GM19238 (cell line): ENCODE data around the gene LINC00237.

Source experiments
- DNase-seq: peaks from one replicate; pipeline ENCODE4 v3.0.0; 2011; ENCODE audit warnings: low spot score; ENCODE audit not compliant: insufficient read length

The LINC00237 gene

DNA sequence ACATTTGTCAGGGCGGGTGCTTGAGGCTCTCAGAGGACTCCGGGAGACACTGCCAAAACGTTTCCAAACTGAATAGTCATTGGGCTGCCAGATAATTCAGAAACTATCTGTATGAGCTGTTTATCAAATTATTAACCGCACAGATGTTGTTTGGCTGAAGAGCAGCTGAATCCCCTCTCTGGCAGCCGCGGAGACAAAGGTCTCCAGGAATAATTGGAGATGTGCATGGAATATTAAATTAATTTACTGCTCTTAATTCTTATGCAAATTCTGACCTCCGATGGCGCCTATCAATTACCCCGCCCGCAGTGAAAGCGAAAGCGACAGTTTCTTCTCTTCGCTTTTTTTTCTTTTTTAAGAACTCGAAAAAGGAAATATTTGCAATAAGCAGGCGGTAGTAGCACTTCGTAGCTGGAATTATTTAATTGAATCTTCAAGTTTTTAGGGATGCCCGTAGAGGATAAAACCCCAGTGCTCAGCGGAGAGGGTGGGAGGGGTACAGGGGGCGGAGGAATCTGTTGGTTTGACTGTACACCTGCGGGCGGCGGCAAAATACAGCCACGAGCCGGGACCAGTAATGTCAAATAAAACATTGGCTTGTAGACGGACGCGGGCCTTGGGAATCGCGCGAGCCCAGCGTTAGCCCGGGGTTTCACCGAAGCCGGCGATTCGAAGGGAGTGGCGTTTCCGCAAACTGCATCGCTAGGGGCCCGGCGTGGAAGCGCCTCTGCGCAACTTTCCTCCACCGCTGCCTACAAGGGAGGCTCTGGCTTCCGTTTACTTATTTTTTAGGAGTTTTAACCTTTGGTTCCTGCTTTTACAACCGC lies 6.2 kb downstream of the LINC00237 start:
- no peak for DNase-seq

DNA sequence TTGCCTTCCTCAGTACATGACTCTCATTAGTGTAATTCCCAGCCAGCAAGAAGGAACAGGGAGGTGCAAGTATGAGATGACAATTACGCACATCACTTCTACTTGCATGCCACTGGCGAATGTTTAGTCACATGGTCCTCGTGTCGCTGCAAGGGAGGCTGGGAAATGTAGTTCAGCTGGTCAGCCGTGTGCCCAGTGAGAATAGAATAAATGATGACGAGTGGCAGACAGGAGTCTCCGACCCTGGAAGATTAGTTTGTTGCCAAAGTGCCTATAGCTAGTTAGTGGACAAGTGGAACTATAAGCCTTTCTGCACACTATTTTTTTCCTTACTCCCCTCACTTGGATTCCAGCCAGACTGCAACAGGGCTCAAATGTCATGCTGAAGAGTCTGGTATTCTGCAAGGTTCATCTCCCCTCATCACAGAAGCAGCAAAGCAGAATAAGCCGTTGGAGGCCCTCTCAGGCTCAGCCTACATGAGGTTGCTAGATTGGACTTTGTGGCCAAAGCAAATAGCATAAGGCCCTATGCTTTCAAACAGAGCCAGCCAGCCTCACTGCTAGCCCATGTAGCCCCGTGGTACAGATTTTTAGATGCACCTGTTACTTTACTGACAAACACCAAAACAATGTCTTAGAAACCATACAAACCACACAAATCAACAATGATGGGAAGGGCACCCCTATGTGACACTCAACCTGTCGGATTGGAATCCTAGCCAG lies 9.7 kb downstream of the LINC00237 start:
- no peak for DNase-seq

DNA sequence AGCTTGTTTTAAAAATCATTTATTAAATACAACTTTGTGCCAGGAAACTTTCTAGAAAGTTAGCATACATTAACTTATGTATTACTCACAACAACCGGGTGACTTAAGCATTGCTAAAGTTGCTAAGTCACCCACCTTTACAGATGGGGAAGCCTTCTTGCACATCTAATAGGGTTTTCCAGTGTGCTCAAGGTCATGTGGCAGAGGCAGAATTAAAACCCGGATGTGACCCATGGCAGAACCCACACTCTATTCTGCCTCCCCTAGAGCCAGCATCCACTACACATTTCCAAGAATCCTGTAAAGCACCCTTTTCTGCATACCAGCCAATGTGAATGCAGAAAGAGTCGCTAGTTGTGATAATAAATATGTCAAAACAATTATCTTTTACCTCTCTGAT lies 13.4 kb downstream of the LINC00237 start:
- no peak for DNase-seq

GRCh38 chr20:21090721-21091120 lies 15.4 kb downstream of the LINC00237 start:
- no peak for DNase-seq

- DNase-seq, result no peak
Observed at GRCh38 chr20:21090111-21090618, 16.0 kb downstream of the LINC00237 start.

- no peak for DNase-seq
Observed at GRCh38 chr20:21089391-21089790, 16.8 kb downstream of the LINC00237 start.

- DNase-seq, result no peak
Observed at GRCh38 chr20:21087862-21088540, 18.2 kb downstream of the LINC00237 start.

DNA sequence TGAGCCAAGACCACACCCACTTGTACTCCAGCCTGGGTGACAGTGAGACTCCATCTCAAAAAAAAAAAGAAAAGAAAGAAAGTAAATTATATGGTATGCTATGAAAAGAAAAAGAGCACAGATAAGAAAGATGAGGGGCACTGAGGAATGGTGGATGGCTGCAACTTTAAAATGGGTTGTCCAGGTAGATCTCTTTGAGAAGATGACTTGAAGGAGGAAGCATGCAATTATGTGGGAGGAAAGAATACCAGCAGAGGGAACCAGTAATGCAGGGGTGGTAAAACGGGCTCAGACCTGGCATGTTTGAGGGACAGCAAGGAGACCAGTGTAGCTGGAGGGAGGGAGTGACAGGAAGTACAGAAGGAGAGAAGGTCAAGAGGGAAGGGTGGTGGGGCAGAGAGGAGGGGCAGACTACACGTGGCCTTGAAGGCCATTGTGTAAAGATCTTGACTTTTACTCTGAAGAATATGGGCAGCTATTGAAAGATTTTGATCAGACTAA lies 22.3 kb downstream of the LINC00237 start:
- no peak for DNase-seq

DNA sequence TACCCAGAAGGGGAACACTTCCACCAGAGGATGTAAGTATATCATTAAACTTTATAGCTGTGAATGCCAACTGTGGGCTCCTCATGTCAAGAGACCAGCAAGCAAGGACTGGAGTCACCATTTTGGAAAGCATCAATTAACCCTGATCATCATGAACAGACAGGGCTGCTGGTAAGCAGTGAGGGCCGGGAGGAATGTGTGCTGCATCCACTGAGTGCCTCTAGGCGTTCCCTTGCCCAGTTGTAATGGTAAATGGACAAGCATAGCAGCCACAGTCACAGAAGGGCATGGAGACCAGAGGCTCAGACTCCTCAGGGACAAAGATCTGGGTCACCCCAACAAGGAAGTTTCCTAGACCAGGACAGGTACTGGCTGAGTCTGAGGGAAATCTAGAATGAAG lies 23.6 kb downstream of the LINC00237 start:
- DNase-seq, result no peak

DNA sequence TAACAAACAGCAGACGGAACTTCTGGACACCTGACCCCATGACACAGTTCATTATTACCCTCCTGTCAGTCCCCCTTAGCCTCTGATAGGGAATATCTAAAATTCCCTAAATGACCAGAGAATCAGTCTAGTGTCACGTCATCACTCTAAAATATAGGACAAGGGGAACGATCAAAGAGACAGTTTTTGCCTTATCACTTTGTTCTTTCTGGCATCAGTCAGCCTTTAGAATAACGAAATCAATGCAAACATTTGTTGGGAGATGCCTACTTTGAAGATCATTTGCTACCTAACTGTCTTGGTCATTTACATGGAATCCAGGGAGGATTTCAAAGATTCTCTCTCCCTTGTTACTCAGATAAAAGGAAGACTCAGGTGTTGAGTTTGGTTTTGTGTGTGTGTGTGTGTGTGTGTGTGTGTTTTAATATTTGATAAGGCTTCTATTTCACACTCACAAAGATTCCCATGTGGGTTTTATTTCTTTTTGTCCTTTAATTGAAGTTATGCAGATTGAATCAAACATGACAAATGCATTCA lies 28.3 kb downstream of the LINC00237 start:
- DNase-seq, result no peak

DNA sequence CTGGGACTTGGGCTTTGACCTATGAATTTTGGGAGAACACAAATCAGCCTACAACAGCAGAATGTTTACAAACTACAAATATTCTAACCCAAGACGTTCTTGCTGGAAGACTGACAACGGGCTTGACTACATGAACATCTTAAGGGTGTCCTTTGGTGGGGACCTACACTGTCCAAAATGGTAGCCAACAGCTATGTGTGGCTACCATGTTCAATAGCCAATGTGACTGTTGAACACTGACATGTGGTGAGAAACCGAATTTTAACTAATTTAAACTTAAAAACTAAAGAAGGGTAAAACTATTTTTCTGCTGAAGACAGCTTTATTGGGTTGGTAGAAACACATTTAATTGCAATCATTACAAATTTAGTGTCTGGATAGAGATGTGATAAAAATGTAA lies 30.1 kb downstream of the LINC00237 start:
- DNase-seq, result no peak

DNA sequence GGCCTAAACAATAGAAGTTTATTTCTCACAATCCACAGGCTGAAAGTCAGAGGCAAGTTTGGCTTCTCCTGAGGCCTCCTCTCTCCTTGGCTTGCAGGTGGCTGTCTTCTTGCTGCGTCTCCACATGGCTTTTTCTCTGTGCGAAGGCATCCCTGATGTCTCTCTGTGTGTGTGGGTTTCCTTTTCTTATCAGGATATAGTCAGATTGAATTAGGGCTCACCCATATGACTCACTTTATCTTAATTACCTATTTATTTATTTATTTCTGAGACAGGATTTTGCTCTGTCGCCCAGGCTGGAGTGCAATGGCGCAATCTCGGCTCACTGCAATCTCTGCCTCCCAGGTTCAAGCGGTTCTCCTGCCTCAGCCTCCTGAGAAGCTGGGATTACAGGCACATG lies 30.7 kb downstream of the LINC00237 start:
- no peak for DNase-seq

DNA sequence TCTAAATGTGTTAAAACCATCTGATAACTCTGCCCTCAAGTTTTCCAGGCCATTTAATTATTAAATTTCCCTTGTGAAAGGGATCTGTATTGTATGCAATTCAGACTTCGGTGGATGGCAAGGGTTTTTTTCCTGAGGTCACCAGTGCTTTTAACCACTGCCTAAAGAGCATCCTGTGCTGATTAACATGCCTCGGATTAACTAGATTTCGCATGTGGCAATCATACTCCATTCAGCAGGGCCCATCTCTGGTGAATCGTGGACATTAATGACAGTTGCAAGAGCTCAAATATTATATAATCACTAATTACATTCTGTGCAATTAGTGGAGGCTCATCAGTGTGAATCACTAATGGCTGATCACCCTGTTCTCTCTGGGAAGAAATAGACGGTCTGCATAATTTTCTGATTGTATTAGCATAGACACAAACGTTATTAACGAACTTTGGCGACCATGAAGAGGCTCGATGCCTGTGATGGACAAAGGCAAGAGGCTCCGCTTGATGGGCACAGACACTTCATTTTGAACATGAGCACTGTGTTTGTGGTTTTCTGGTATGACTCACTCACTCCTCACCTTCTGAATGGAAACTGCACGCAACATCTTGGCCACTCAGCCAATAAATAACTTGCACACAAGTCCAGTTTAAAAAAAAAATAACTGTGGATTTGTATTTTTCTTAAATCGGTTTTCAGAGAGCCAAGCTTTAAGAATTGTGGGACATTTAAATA lies 31.4 kb downstream of the LINC00237 start:
- DNase-seq, result no peak

- no peak for DNase-seq
Observed at GRCh38 chr20:21067255-21067654, 38.9 kb downstream of the LINC00237 start.

- DNase-seq, result no peak
Observed at GRCh38 chr20:21064924-21065323, 41.2 kb downstream of the LINC00237 start.

DNA sequence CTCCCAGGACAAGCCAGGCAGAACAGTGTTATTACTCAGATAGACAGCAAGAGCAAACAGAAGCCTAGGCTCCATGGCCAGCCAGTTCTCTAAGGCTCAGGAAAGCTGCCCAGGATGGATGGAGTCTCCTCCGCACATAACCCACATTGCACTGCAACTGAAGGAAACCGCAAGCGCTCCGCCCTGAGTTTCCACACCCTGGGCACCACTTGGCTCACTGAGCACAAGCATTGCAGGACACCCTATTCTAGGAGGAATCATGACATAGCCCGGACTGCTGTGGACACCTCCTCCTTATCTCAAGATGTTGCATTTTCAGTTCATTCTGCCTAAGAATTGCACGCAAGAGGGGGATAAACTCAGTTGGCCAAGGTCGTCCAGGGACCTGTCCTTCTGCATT lies 42.9 kb downstream of the LINC00237 start:
- no peak for DNase-seq

- no peak for DNase-seq
Observed at GRCh38 chr20:21053002-21053762, 53.0 kb downstream of the LINC00237 start.

- DNase-seq, result no peak
Observed at GRCh38 chr20:21052686-21053001, 53.5 kb downstream of the LINC00237 start.

DNA sequence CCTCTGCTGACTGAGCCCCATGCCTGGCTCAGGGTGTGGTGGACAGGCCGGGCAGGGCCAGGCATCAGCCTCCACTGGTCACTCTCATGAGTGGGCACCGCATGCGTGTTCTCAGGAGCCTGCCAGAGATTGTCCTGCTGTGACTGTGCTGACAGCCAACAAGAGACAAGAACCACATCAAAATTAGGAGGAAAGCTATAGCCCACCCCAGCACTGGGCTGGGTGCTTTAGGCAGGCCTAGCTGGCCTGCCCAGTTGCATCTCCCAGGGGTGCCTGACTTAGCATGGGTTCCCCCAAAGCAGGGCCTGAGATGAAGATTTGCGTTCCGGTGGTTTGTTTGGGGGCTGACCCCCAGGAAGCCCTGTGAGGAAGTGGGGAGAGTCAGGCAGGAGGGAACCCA lies 53.9 kb downstream of the LINC00237 start:
- DNase-seq, result no peak

DNA sequence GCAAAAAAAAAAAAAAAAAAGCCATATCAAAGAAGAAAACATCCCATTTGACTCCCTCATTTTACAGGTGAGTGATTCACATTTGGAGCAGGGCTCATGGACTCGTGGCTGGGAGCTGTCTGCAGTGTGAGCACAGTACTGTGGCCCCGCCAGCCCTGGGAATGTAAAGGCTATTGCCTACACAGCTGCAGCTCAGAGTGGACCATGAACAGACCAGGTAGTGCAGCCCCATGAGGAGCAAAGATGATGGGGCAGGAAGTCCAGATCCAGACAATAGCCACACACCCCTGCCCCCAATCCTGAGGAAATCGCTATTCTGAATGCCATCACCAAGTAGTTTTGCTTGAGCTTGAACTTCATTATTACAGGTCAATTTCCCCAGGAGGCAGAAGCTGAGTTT lies 55.4 kb downstream of the LINC00237 start:
- DNase-seq, result no peak
